IPS-18c (cell line): ENCODE data around the gene OR2Y1.
"Not testable (repeated sequence)": the region's sequence is repeated elsewhere in the genome, so short reads cannot be mapped to it uniquely, and the experiment has no call there.

Experiments
- H3K4me3 ChIP-seq: 2 replicates; pipeline ENCODE4 v1.7.0; 2013; ENCODE audit warnings: low read depth, mild to moderate bottlenecking, low read length, moderate library complexity; ENCODE audit not compliant: insufficient read depth
- H3K9me3 ChIP-seq: one replicate; pipeline ENCODE4 v1.6.1; 2013; ENCODE audit warnings: mild to moderate bottlenecking, low read length, moderate library complexity; ENCODE audit not compliant: control insufficient read depth, insufficient read depth

The OR2Y1 gene, protein sequence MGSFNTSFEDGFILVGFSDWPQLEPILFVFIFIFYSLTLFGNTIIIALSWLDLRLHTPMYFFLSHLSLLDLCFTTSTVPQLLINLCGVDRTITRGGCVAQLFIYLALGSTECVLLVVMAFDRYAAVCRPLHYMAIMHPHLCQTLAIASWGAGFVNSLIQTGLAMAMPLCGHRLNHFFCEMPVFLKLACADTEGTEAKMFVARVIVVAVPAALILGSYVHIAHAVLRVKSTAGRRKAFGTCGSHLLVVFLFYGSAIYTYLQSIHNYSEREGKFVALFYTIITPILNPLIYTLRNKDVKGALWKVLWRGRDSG

DNA sequence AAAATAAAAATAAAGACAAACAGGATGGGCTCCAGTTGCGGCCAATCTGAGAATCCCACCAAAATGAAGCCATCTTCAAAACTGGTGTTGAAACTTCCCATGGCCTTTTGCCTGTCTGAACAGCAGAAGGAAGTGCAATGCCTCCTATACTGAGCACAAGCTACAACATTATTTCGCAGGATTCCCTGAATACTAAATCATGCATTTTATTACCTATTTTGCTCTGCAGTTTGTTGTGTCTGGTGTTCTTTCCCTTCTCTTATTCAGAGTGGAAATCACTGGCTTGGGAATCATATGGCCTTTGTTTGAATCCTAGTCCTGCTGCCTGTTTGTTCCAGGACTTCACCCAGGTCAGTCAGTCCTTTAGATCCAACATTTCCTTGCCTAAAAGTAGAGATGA, at the start of gene OR2Y1:
Gene OR2Y1 (minus strand): TSS at position 101 of the 400 bp plus-strand sequence. CDS start 0 bp downstream, at position 101.
- H3K4me3 ChIP-seq, result no peak within 1 kb of the TSS
- H3K9me3 ChIP-seq, result no peaks in the 10 kb centered on the region

- H3K4me3 ChIP-seq, H3K9me3 ChIP-seq: not testable (repeated sequence)
Observed at GRCh38 chr5:180788651-180789410, 49.0 kb upstream of the OR2Y1 start.

DNA sequence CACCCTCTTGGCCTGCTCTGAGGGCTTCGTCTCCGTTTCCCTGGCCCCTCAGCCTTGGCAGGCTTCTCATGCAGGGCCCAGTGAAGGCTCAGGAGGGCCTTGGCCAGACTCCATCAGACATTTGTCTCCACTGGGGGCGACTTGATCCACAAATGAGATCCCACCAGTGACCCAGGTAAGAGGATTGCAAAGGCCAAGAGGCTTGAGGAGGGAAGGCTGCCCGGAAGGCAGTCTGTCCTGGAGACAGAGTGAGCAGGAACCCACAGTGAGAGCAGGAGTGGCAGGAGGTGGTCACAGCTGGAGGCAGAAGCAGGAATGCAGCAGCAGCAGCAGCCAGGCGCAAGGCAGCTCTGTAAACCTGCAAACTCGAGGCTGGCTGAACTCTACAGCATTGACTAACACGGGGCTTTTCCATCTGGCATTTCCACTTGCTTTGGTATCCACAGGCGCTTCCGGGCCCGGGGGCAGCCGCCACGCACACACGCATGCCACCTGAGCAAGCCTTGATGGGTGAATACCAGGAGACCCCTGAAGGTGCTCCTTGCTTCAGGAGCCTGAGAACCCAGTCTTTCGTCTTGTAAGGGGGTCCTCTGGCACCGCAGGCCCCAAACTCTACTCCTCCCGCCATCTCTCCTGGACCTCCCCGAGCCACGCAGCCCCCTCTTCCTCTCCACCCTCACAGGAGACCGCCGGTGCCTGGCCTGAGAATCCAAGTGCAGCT, 48.0 kb upstream of the OR2Y1 start:
- no peaks in the 10 kb centered on the region for H3K9me3 ChIP-seq
- no peak overlapping the region for H3K4me3 ChIP-seq

DNA sequence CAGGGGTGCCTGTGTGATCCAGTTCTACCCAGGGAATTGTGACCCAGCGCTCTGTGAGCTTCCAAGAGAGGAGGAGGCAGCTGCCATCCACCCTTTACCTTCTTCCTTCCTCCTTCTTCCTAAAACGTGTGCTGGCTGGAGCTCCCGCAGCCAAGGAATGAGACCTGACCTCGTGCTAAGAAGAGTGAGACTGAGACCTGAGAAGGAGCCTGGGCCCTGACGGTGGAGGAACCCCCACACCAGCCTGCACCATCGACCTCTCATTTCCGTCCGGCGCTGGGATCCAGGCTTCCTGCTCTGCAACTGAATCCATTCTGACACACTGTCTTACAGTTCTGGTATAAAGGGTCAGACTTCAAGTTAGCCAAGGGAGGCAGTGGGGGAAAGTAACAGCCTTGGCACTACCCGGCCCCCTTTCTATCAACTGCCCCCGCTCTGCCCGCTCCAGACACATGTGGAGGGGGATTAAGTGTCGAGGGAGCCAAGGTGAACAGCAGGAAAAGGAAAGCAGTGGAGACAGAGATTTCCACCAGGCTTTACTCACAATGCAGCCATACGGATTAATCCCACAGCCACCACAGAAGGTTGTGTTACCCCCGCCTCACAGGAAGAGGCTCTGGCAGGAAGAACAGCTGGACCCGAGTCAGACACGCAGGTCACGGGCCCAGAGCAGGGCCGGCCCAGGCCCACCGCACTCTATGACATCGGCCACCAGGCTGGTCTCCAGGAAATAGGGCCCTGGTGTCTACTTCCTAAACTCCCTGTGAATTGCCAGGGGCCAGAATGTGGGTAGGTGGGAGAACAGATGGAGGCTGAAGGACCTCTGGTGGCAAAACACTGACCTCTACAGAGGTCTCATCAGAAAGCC, 46.9 kb upstream of the OR2Y1 start:
- no peak overlapping the region; the same call in 1 of the 2 replicates for H3K4me3 ChIP-seq

GRCh38 chr5:180785794-180786221, 46.0 kb upstream of the OR2Y1 start:
- no peak overlapping the region for H3K4me3 ChIP-seq
- peaks cover 3% of the 10 kb centered on the region for H3K9me3 ChIP-seq

More for the DNA sequence above, 46.9 kb upstream of the OR2Y1 start:
- peaks cover under 1% of the 10 kb centered on the region for H3K9me3 ChIP-seq

- no peak overlapping the region for H3K4me3 ChIP-seq
Observed at GRCh38 chr5:180785121-180785781, 45.4 kb upstream of the OR2Y1 start.

DNA sequence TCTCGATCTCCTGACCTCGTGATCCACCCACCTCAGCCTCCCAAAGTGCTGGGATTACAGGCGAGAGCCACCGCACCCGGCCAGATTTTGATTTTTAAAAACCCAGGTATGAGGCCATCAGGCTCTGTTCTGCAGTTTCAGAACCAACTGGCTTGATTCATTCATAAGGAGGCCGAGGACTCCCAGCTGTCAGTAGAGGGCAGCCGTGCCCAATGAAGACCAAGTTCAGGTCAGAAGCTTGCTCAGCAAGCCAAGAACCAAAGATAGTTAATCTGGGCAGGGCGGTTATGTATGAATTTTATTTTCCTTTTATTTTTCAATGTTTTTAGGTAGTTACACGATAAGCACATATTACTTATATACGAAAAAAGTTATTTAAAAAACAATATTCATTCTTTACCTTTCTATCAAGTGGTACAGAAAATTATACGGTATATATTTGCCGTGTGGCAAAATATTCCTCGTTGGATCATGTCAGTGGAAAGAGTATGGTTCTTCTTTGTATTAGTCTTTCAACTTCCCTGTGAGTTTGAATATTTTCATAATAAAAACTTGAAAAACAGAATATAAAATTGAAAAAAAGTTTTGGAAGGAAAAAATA, 44.7 kb upstream of the OR2Y1 start:
- H3K9me3 ChIP-seq, result peaks cover 3% of the 10 kb centered on the region
- no peak overlapping the region for H3K4me3 ChIP-seq

More at GRCh38 chr5:180785121-180785781, 45.4 kb upstream of the OR2Y1 start:
- H3K9me3 ChIP-seq, result peaks cover 3% of the 10 kb centered on the region

GRCh38 chr5:180783340-180784052, 43.6 kb upstream of the OR2Y1 start:
- H3K9me3 ChIP-seq, result peaks cover 3% of the 10 kb centered on the region
- H3K4me3 ChIP-seq, result no peak overlapping the region

GRCh38 chr5:180782748-180783147, 42.9 kb upstream of the OR2Y1 start:
- Histone ChIP-seq H3K9me3 (peaks cover 3% of the 10 kb centered on the region), H3K4me3 (no peak overlapping the region)

GRCh38 chr5:180781900-180782326, 42.1 kb upstream of the OR2Y1 start:
- H3K9me3 ChIP-seq, H3K4me3 ChIP-seq: not testable (repeated sequence)

DNA sequence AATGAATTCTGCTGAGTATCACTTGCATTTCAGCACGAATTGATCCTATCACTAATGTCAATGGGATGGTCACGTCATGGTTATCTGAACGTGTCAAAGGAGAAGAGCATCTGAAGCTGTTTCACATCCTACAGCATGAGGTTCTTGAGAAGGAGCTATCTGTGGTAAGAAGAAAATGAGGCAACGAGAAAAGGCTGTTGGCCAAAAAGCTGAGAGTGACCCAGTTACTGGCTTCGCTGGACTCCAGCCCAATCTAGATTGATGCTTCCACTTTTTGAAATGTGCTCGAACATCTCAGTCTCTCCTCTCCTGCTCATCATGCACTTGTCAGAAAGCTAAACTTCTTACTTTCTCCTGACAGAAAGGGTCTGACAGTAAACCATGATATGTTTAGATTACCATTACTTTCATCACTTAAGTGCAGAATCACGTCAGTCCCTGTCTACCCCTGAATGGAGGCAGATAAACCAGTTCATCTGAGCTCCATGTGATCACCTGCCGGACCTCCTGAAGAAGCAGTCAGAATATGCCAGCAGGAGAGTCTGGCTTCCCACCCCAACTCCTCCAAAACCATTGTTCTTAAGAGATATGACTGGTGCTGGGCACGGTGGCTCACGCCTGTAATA, 40.2 kb upstream of the OR2Y1 start:
- no peak overlapping the region for H3K4me3 ChIP-seq

DNA sequence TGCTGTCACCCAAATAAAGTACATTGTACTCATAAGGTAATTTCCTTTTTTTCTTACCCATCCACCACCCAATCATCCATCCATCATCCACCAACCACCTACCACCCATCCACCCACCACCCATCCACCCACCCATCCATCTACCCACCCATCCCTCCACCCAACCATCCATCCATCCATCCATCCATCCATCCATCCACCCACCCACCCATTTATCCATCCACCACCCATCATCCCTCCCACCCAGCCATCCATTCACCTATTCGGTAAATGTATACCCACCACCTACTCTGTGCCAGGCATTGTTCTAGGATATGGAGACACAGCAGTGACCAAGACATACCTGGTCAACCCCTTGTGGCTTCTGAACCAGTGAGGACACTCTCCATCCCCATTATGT, 37.6 kb upstream of the OR2Y1 start:
- Histone ChIP-seq H3K4me3 (no peak overlapping the region), H3K9me3 (peaks cover 3% of the 10 kb centered on the region)

More for the DNA sequence above, 40.2 kb upstream of the OR2Y1 start:
- H3K9me3 ChIP-seq, result peaks cover 3% of the 10 kb centered on the region

DNA sequence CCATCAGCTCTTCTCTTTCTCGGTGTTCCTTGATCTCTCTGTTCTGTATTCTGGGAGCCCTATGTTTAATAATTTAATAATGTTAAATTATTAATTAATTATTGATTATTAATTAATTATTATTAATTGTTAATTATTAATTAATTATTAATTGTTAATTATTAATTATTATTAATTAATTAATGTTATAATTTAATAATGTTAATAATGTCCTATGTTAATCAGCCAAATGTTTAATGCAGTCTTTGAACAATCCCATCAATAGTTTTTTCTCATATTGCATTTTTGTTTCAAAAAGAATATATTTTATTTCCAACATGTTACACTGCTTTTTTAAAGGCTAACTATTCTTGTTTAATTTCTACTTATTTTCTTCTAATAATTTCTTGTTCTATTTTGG, 36.5 kb upstream of the OR2Y1 start:
- no peak overlapping the region for H3K4me3 ChIP-seq
- no peaks in the 10 kb centered on the region for H3K9me3 ChIP-seq

DNA sequence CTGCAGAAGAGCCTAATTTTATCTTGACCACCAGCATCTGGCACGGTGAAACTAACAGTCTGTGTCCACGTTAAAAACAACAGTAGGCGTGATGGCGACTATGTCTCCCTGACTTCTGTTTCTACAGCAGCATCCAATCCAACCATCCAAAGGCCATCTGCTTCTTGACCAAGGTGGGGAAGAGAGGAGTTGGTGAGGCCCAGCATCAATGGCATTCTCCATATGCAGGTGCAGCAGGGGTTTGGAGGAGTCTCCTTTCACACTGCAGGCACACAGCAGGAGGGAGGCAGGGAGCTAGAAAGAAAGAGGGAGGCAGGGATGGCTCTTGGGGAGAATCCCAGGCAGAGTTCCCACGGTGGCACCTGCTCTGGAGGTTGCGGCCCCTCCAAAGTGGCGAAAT, 35.8 kb upstream of the OR2Y1 start:
- H3K4me3 ChIP-seq, result no peak overlapping the region
- H3K9me3 ChIP-seq, result no peaks in the 10 kb centered on the region

DNA sequence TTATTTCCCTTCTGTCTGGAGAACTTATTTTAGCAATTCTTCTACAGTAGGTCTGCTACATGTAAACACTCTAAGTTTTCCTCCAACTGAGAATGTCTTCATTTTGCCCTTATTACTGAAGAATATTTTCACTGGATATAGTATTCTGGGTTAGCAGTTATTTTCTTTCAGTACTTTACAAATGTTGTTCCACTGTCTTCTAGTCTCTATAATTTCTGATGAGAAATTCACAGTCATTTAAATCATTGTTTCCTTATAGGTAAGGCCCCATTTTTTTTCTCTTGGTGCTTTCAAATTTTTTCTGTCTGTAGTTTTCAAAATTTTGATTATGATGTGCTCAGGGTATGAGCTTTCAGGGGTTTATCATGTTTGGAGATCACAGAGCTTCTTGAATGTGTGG, 32.0 kb upstream of the OR2Y1 start:
- H3K9me3 ChIP-seq, result no peaks in the 10 kb centered on the region
- no peak overlapping the region for H3K4me3 ChIP-seq
